ENCODE data around the gene BMP7.
A peak's percentile ranks its signal among the peaks of the same experiment; 100 is the strongest.

The BMP7 gene

DNA sequence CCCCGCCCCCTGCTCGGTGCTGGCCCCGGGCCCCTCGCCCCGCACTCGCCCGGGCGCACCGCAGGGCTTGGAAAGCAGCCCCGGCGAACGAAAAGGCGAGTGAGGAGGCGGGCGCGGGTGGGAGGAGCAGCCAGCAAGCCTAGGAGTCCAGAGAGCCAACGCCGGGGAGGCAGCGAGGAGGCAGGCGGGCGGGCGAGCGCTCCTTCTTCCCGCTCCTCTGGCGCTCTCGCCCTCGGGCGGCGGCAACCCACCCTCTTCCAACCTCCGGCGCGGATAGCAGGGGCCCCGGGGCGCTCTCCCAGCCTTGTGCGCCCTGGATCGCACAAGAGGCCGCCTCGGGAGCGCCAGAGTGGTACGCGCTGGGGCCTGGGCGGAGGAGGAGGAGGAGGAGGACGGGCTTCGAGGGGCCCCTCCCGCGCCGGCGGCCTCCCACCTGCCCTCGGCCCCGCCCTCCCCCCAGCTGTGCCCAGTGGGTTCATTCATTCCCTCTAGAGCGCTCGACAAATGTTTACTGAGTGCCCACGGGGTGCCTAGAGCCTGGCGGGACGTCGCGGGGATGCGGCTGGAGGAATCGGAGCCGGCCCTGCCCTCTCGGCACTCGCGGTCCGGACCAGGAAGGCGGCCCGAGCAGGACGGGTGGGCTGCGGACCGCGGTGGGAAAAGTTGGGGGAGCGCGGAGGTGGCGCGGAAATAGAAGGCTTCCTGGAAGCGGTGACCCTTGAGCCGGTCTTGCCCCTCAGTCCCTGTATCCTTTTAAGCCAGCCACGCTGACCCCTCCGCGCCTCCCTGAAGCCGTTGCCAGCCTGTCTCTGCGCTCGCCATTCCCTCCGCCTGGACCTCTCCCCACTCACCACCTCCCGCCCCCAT is at the start of gene BMP7:
TSS of gene BMP7 (minus strand) at position 351 of the 867 bp plus-strand sequence. CDS start 519 bp downstream, outside the sequence.
- H3K4me1 ChIP-seq (ENCODE audit: insufficient read depth, insufficient read length), result peaks cover 31% of the 10 kb centered on the region
- TF ChIP-seq ZNF274 (IDR thresholded peaks at IDR 0.05; ENCODE audit: low read depth, low read length), result no peak
- no peak for TF ChIP-seq SUZ12 (IDR thresholded peaks at IDR 0.05; ENCODE audit: extremely low read depth, insufficient read depth, insufficient read length)
- no peak for TF ChIP-seq YY1 (IDR thresholded peaks at IDR 0.05; ENCODE audit: insufficient read depth, insufficient read length)
- no peaks in the 10 kb centered on the region for H3K9me3 ChIP-seq (ENCODE audit: insufficient read depth, low read length)
- peak within 1 kb of the TSS; percentile 77 for H3K4me3 ChIP-seq (ENCODE audit: insufficient read length, low read depth)
- no peak for DNase-seq (ENCODE audit: low read depth, low spot score)
- no peaks in the 10 kb centered on the region for H3K36me3 ChIP-seq (ENCODE audit: insufficient read depth, insufficient read length, low read length)
- peaks cover 34% of the 10 kb centered on the region for H3K27me3 ChIP-seq (ENCODE audit: insufficient read depth, insufficient read length)
- peak within 1 kb of the TSS; percentile 86 for H3K9ac ChIP-seq (ENCODE audit: insufficient read length, low read depth)

DNA sequence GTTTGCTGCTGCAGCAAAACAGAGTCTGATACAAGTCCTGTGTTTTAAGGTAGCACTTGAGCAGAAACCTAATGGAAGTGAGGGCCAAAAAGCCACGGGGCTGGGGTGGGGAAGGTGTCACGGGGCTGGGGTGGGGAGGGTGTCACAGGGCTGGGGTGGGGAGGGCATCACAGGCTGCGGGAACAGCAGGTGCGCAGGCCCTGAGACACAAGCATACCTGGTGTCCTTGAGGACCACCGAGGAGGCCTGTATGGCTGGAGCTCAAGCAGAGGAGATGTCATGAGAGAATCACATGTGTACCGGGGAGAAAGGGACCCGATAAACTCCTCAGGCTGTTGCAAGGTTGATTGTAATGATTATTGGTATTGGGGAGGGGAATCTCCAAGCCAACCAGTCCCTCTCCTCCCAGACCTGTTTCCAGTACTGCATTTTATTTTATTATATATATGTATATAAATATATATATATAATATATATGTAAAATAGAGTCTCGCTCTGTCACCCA is 49.6 kb upstream of the BMP7 start:
- Histone ChIP-seq H3K4me1 (ENCODE audit: insufficient read depth, insufficient read length) (peaks cover 5% of the 10 kb centered on the region), H3K9me3 (ENCODE audit: insufficient read depth, low read length) (no peaks in the 10 kb centered on the region), H3K27me3 (ENCODE audit: insufficient read depth, insufficient read length) (peaks cover 3% of the 10 kb centered on the region), H3K9ac (ENCODE audit: insufficient read length, low read depth) (no peak overlapping the region), H3K4me3 (ENCODE audit: insufficient read length, low read depth) (no peak overlapping the region), H3K36me3 (ENCODE audit: insufficient read depth, insufficient read length, low read length) (no peaks in the 10 kb centered on the region)
- TF ChIP-seq SUZ12 (IDR thresholded peaks at IDR 0.05; ENCODE audit: extremely low read depth, insufficient read depth, insufficient read length), result no peak
- no peak for TF ChIP-seq YY1 (IDR thresholded peaks at IDR 0.05; ENCODE audit: insufficient read depth, insufficient read length)
- no peak for TF ChIP-seq ZNF274 (IDR thresholded peaks at IDR 0.05; ENCODE audit: low read depth, low read length)
- DNase-seq (ENCODE audit: low read depth, low spot score), result no peak

DNA sequence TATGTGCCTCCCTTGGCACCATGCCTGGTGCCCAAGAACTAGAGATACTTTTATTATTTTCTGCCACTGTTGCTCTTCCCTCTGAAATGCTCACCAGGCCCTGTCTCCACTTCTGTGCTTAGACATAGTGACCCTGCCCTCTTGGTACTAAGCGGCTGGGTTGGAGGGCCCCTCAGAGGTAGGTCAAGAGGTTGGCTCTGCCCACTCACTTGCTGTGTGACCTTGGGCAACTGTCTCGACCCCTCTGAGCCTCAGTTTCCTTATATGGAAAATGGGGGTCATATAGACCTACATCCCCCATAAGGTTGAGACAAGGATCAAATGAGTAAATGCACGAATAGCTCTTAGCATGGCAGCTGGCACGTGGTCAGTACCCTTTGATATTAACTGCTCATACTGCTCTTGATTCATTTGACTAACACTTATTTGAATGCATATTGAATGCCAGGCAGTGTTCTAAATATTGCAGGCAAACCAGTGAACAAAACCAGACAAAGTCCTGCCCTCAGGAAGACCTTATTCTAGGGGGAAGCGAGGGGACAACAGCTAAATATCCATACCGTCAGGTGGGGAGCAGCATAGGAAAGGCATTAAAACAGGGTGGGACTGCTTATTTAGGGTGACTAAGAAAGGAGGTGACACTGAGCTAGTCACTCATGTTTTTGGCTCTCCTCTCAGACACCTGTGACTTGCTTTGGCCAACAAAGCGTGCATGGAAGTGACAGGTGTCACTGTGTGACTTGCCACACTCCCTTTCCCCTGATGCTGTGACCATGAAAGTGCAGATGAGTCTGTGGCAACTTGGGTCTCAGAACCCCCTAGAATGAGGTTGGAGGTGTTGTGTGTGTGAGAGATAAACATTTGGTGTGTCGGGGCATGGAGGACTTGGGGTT is 48.9 kb upstream of the BMP7 start:
- Histone ChIP-seq H3K9ac (ENCODE audit: insufficient read length, low read depth) (no peak overlapping the region), H3K9me3 (ENCODE audit: insufficient read depth, low read length) (no peaks in the 10 kb centered on the region), H3K4me3 (ENCODE audit: insufficient read length, low read depth) (no peak overlapping the region), H3K27me3 (ENCODE audit: insufficient read depth, insufficient read length) (peaks cover 3% of the 10 kb centered on the region), H3K4me1 (ENCODE audit: insufficient read depth, insufficient read length) (peaks cover 5% of the 10 kb centered on the region), H3K36me3 (ENCODE audit: insufficient read depth, insufficient read length, low read length) (no peaks in the 10 kb centered on the region)
- TF ChIP-seq ZNF274 (IDR thresholded peaks at IDR 0.05; ENCODE audit: low read depth, low read length) (no peak), SUZ12 (IDR thresholded peaks at IDR 0.05; ENCODE audit: extremely low read depth, insufficient read depth, insufficient read length) (no peak), YY1 (IDR thresholded peaks at IDR 0.05; ENCODE audit: insufficient read depth, insufficient read length) (no peak)
- no peak for DNase-seq (ENCODE audit: low read depth, low spot score)

DNA sequence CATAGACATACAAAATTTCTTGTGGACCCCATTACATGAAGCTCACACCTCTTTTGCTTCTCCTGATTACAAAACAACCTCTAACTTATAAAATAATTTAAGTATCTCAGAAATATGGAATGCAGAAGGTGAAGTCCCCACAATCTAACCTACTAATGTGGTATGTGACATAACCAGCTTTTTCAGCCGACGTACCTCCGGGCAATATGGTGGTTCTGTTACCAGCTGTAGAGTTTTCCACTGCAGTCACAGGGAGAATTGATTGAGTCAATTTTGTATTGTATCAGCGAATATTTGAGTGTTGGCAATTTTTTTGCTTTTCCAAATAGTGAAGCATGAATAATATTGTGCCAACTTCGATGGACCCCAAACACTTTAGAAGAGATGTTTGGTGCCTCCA is 47.5 kb upstream of the BMP7 start:
- TF ChIP-seq SUZ12 (IDR thresholded peaks at IDR 0.05; ENCODE audit: extremely low read depth, insufficient read depth, insufficient read length), result no peak
- TF ChIP-seq YY1 (IDR thresholded peaks at IDR 0.05; ENCODE audit: insufficient read depth, insufficient read length), result no peak
- TF ChIP-seq ZNF274 (IDR thresholded peaks at IDR 0.05; ENCODE audit: low read depth, low read length), result no peak
- Histone ChIP-seq H3K4me3 (ENCODE audit: insufficient read length, low read depth) (no peak overlapping the region), H3K9me3 (ENCODE audit: insufficient read depth, low read length) (no peaks in the 10 kb centered on the region), H3K27me3 (ENCODE audit: insufficient read depth, insufficient read length) (peaks cover 3% of the 10 kb centered on the region), H3K36me3 (ENCODE audit: insufficient read depth, insufficient read length, low read length) (no peaks in the 10 kb centered on the region), H3K4me1 (ENCODE audit: insufficient read depth, insufficient read length) (peaks cover 9% of the 10 kb centered on the region), H3K9ac (ENCODE audit: insufficient read length, low read depth) (no peak overlapping the region)
- DNase-seq (ENCODE audit: low read depth, low spot score), result no peak

DNA sequence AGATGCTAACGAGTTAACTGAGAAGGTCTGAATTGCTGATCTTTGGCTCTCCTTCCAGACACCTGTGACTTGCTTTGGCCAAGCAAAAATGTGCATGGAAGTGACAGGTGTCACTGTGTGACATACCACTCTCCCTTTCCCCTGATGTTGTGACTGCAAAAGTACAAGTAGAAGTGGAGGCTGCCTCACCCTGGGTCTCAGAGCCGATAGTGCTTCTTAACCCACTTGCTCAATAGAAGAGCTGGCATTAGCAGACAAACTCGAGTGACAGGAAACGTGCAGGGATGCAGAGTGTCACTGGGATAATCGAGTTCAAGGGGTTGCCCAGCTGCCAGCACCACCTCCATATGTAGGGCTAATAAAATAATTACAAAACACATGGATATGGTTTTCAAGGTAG is 46.8 kb upstream of the BMP7 start:
- no peak for DNase-seq (ENCODE audit: low read depth, low spot score)
- no peak overlapping the region for H3K9ac ChIP-seq (ENCODE audit: insufficient read length, low read depth)

DNA sequence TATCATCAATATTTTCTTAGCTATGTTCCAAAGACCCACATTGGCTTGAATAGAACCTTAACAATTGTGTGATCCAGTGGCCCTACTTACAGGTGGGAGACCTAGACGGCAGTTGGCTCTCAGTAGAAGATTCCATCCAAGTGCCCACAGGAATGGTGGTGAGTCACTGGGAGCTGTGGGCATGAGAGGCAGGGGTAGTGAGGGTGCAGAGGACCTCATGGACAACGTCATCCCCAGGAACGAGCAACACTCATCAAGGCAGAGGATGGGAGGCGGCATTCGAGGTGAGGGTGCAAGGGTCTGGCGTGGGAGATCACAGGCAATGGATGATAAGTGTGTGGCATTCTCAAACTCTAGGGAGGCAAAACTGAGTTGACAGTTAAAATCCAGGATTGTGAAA is 45.7 kb upstream of the BMP7 start:
- Histone ChIP-seq H3K4me1 (ENCODE audit: insufficient read depth, insufficient read length) (peaks cover 4% of the 10 kb centered on the region), H3K27me3 (ENCODE audit: insufficient read depth, insufficient read length) (no peaks in the 10 kb centered on the region), H3K36me3 (ENCODE audit: insufficient read depth, insufficient read length, low read length) (no peaks in the 10 kb centered on the region), H3K9me3 (ENCODE audit: insufficient read depth, low read length) (no peaks in the 10 kb centered on the region), H3K9ac (ENCODE audit: insufficient read length, low read depth) (no peak overlapping the region), H3K4me3 (ENCODE audit: insufficient read length, low read depth) (no peak overlapping the region)
- no peak for DNase-seq (ENCODE audit: low read depth, low spot score)
- TF ChIP-seq ZNF274 (IDR thresholded peaks at IDR 0.05; ENCODE audit: low read depth, low read length) (no peak), SUZ12 (IDR thresholded peaks at IDR 0.05; ENCODE audit: extremely low read depth, insufficient read depth, insufficient read length) (no peak), YY1 (IDR thresholded peaks at IDR 0.05; ENCODE audit: insufficient read depth, insufficient read length) (no peak)

More for the DNA sequence above, 46.8 kb upstream of the BMP7 start:
- H3K4me3 ChIP-seq (ENCODE audit: insufficient read length, low read depth), result no peak overlapping the region
- H3K9me3 ChIP-seq (ENCODE audit: insufficient read depth, low read length), result no peaks in the 10 kb centered on the region
- peaks cover 8% of the 10 kb centered on the region for H3K4me1 ChIP-seq (ENCODE audit: insufficient read depth, insufficient read length)
- peaks cover under 1% of the 10 kb centered on the region for H3K27me3 ChIP-seq (ENCODE audit: insufficient read depth, insufficient read length)
- H3K36me3 ChIP-seq (ENCODE audit: insufficient read depth, insufficient read length, low read length), result no peaks in the 10 kb centered on the region
- TF ChIP-seq YY1 (IDR thresholded peaks at IDR 0.05; ENCODE audit: insufficient read depth, insufficient read length) (no peak), ZNF274 (IDR thresholded peaks at IDR 0.05; ENCODE audit: low read depth, low read length) (no peak), SUZ12 (IDR thresholded peaks at IDR 0.05; ENCODE audit: extremely low read depth, insufficient read depth, insufficient read length) (no peak)
